NCI-H2227 treated with DMSO at 0.1 percent for 48 hours (cell line): ENCODE results near the gene SLC12A3.
A peak's percentile ranks its signal among the peaks of the same experiment; 100 is the strongest.
"Not testable (repeated sequence)": the region's sequence is repeated elsewhere in the genome, so short reads cannot be mapped to it uniquely, and the experiment has no call there.

Experiments used
- DNase-seq: peaks from one replicate; lab custom pipeline; 2025; lab: John Stamatoyannopoulos, UW

SLC12A3 gene

GRCh38 chr16:56919099-56919800 is 54.2 kb downstream of the SLC12A3 start:
- no peak for DNase-seq

- DNase-seq = no peak
These were observed 56.6 kb downstream of the SLC12A3 start for GRCh38 chr16:56921571-56921970.

GRCh38 chr16:56923481-56924091 is 58.6 kb downstream of the SLC12A3 start:
- DNase-seq = no peak

GRCh38 chr16:56927471-56927870 is 62.5 kb downstream of the SLC12A3 start:
- DNase-seq = no peak

GRCh38 chr16:56929639-56930038 is 64.6 kb downstream of the SLC12A3 start:
- no peak for DNase-seq

GRCh38 chr16:56930486-56931270 is 65.7 kb downstream of the SLC12A3 start:
- DNase-seq = no peak

GRCh38 chr16:56931271-56931891 is 66.4 kb downstream of the SLC12A3 start:
- DNase-seq = peak; percentile 11

GRCh38 chr16:56931892-56932720 is 67.1 kb downstream of the SLC12A3 start, which contains the start of gene HERPUD1:
Gene HERPUD1, plus strand, starts transcription at chr16:56932142. Its CDS starts 103 bp downstream, at chr16:56932245.
- DNase-seq = peak; percentile 86

GRCh38 chr16:56932721-56933619 is 68.0 kb downstream of the SLC12A3 start:
- peak; percentile 36 for DNase-seq

GRCh38 chr16:56933828-56934598 is 69.0 kb downstream of the SLC12A3 start:
- no peak for DNase-seq

GRCh38 chr16:56934599-56935145 is 69.7 kb downstream of the SLC12A3 start:
- not testable (repeated sequence) for DNase-seq

GRCh38 chr16:56935201-56935600 is 70.2 kb downstream of the SLC12A3 start:
- DNase-seq = no peak

- DNase-seq = no peak
These were observed 71.5 kb downstream of the SLC12A3 start for GRCh38 chr16:56936491-56936890.

GRCh38 chr16:56936950-56937349 is 71.9 kb downstream of the SLC12A3 start:
- no peak for DNase-seq

- no peak for DNase-seq
These were observed 73.9 kb downstream of the SLC12A3 start for GRCh38 chr16:56938664-56939513.

- no peak for DNase-seq
These were observed 74.8 kb downstream of the SLC12A3 start for GRCh38 chr16:56939801-56940200.

GRCh38 chr16:56941092-56941491 is 76.1 kb downstream of the SLC12A3 start:
- DNase-seq = no peak

- no peak for DNase-seq
These were observed 76.9 kb downstream of the SLC12A3 start for GRCh38 chr16:56941856-56942331.
